CD14-positive monocyte (primary cell): ENCODE data around the gene SORBS2. TPM values are rescaled to one million over a fixed set of nuclear protein-coding genes. Genes with fewer than 3 reads are reported as not detected.

Experiments
- DNase-seq, 3 donors: peaks; one replicate each; pipeline ENCODE4 v3.0.0-alpha.2; 2011 to 2022
- H2AFZ ChIP-seq: 2 replicates; pipeline ENCODE4 v1.6.0; 2012; ENCODE audit warnings: mild to moderate bottlenecking, low read depth, low read length, inconsistent platforms; ENCODE audit not compliant: insufficient read depth, poor library complexity, severe bottlenecking
- H3K27ac ChIP-seq, 2 donors: 1 replicate in 1 of 2; 2 replicates in 1 of 2; pipeline ENCODE4 v1.5.1; 2012 to 2013; ENCODE audit warnings: low read length in 2 of 2, control low read depth in 1 of 2, inconsistent platforms in 1 of 2, low read depth in 1 of 2, mild to moderate bottlenecking in 1 of 2
- H3K27me3 ChIP-seq, 2 donors: one replicate each; pipeline versions ENCODE4 v1.6.0 to v1.6.1; 2011 to 2013; ENCODE audit warnings: low read length in 2 of 2; ENCODE audit not compliant: control insufficient read depth in 2 of 2, insufficient read depth in 2 of 2
- H3K36me3 ChIP-seq, 2 donors: replicated peaks in 1 of 2; 1 replicate in 1 of 2; 2 replicates in 1 of 2; pipeline versions ENCODE4 v1.5.1 to v1.6.1; 2012 to 2013; ENCODE audit warnings: low read length in 2 of 2, control low read depth in 1 of 2, inconsistent platforms in 1 of 2, mild to moderate bottlenecking in 1 of 2; ENCODE audit not compliant: insufficient read depth in 2 of 2, control insufficient read depth in 1 of 2
- H3K4me1 ChIP-seq, 2 donors: 1 replicate in 1 of 2; 2 replicates in 1 of 2; pipeline versions ENCODE4 v1.5.1 to v1.6.1; 2012 to 2013; ENCODE audit warnings: low read length in 2 of 2, control low read depth in 1 of 2, inconsistent platforms in 1 of 2, mild to moderate bottlenecking in 1 of 2, moderate library complexity in 1 of 2; ENCODE audit not compliant: insufficient read depth in 2 of 2, control insufficient read depth in 1 of 2
- H3K4me2 ChIP-seq: replicated peaks from 2 replicates; pipeline ENCODE3; 2012; ENCODE audit warnings: low read length, moderate library complexity, mild to moderate bottlenecking; ENCODE audit not compliant: poor library complexity, severe bottlenecking; ENCODE audit errors: extremely low read depth
- H3K4me3 ChIP-seq, 3 experiments: fragments of 200-600 bp in 1 of 3; sonication (generic) in 1 of 3; replicated peaks in 1 of 3; 1 replicate in 2 of 3; 2 replicates in 1 of 3; pipeline ENCODE4 v1.5.1; 2011 to 2013; ENCODE audit warnings: low read length in 3 of 3, mild to moderate bottlenecking in 3 of 3, control low read depth in 2 of 3, low read depth in 2 of 3, inconsistent platforms in 1 of 3, moderate library complexity in 1 of 3
- H3K79me2 ChIP-seq: 2 replicates; pipeline ENCODE4 v1.6.0; 2012; ENCODE audit warnings: mild to moderate bottlenecking, control low read depth, inconsistent platforms, low read length, moderate library complexity; ENCODE audit not compliant: insufficient read depth
- H3K9ac ChIP-seq: 2 replicates; pipeline ENCODE4 v1.6.0; 2017; ENCODE audit warnings: low read length, mild to moderate bottlenecking; ENCODE audit not compliant: insufficient read depth, poor library complexity, severe bottlenecking
- H3K9me3 ChIP-seq, 2 donors: replicated peaks in 1 of 2; 1 replicate in 1 of 2; 2 replicates in 1 of 2; pipeline versions ENCODE4 v1.5.1 to v1.6.1; 2012 to 2013; ENCODE audit warnings: low read length in 2 of 2, control low read depth in 1 of 2; ENCODE audit not compliant: control insufficient read depth in 1 of 2, insufficient read depth in 1 of 2
- H4K20me1 ChIP-seq: 2 replicates; pipeline ENCODE4 v1.6.0; 2012; ENCODE audit warnings: mild to moderate bottlenecking, low read length, control low read depth, moderate library complexity; ENCODE audit not compliant: insufficient read depth
- H3K27ac Mint-ChIP-seq, 7 donors: one replicate each; pipeline ENCODE4 v1.8.0; 2020; ENCODE audit warnings: mild to moderate bottlenecking in 7 of 7, mixed read lengths in 7 of 7, moderate library complexity in 6 of 7, inconsistent platforms in 2 of 7
- H3K27me3 Mint-ChIP-seq, 3 donors: one replicate each; pipeline ENCODE4 v1.8.0; 2021 to 2022; ENCODE audit warnings: low read depth in 3 of 3, mild to moderate bottlenecking in 3 of 3, mixed read lengths in 3 of 3, moderate library complexity in 3 of 3, inconsistent platforms in 1 of 3
- H3K36me3 Mint-ChIP-seq, 2 donors: one replicate each; pipeline ENCODE4 v1.8.0; 2020; ENCODE audit warnings: mixed read lengths in 2 of 2, inconsistent platforms in 1 of 2, mild to moderate bottlenecking in 1 of 2
- H3K4me1 Mint-ChIP-seq: one replicate; pipeline ENCODE4 v1.8.0; 2020; ENCODE audit warnings: mild to moderate bottlenecking, mixed read lengths
- H3K4me3 Mint-ChIP-seq, 2 donors: one replicate each; pipeline ENCODE4 v1.8.0; 2020; ENCODE audit warnings: mild to moderate bottlenecking in 2 of 2, mixed read lengths in 2 of 2, moderate library complexity in 1 of 2
- H3K9me3 Mint-ChIP-seq, 7 donors: one replicate each; pipeline ENCODE4 v1.8.0; 2020 to 2022; ENCODE audit warnings: mixed read lengths in 7 of 7, mild to moderate bottlenecking in 6 of 7, moderate library complexity in 6 of 7, inconsistent platforms in 2 of 7
- WGBS: methylation state at CpG from one replicate; pipeline ENCODE4 v1.1.5; 2013; ENCODE audit warnings: missing lambda C conversion rate; ENCODE audit not compliant: insufficient coverage; 5-methylcytosine and 5-hydroxymethylcytosine counted together
- intact Hi-C, 2 donors: fragments of 100-400 bp; cut with micrococcal nuclease; formaldehyde crosslinking; loops; one replicate each; pipeline versions ENCODE4 v1.15.0 to v1.15.1; 2023
- polyA plus RNA-seq, 3 donors: library from polyadenylated mRNA; depleted of rRNA in 1 of 3; unstranded in 2 of 3; stranded (reverse) in 1 of 3; fragments of 300-500 nt in 2 of 3; fragments of >200 nt in 1 of 3; fragmentation: Illumina TruSeq in 2 of 3; gene quantifications; 1 replicate in 2 of 3; 2 replicates in 1 of 3; pipeline ENCODE4 v1.2.3, GENCODE V29; 2012 to 2021
- TF ChIP-seq, protein P1 (sequence below): fragments of 200-600 bp; IDR thresholded peaks from one replicate; pipeline ENCODE4 v1.8.0; 2022; ENCODE audit warnings: antibody characterized with exemption, mild to moderate bottlenecking

SORBS2 gene
- polyA plus RNA-seq, 3 donors: not detected

DNA sequence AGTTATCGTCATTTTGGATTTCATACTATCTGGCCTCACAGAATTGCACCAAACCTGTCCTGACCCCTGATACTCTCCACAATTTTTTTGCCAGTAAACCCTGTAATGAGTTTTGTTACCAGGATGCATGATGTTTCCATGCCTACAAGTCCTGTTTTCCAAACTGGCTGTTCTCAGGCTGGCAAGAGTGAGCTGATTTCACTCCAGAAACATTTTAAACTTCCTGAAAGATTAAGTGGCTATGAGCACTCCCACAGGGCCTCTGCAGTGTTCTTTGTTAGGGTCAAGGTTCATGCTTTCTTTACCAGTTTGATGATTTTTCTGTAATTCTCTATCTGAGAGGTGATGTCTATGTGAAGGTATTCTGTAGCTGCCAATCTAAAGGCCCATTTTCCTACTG is 245.0 kb downstream of the SORBS2 start:
- Histone ChIP-seq H3K4me2 (no peak overlapping the region), H3K27me3 (no peaks in the 10 kb centered on the region), H4K20me1 (no peaks in the 10 kb centered on the region), H3K9ac (no peak overlapping the region), H3K79me2 (no peaks in the 10 kb centered on the region), H2AFZ (no peak overlapping the region), H3K4me3 (no peak overlapping the region), H3K4me1 (no peaks in the 10 kb centered on the region), H3K36me3 (no peaks in the 10 kb centered on the region), H3K27ac (no peak overlapping the region), H3K9me3 (no peaks in the 10 kb centered on the region)
- TF ChIP-seq, protein P1, sequence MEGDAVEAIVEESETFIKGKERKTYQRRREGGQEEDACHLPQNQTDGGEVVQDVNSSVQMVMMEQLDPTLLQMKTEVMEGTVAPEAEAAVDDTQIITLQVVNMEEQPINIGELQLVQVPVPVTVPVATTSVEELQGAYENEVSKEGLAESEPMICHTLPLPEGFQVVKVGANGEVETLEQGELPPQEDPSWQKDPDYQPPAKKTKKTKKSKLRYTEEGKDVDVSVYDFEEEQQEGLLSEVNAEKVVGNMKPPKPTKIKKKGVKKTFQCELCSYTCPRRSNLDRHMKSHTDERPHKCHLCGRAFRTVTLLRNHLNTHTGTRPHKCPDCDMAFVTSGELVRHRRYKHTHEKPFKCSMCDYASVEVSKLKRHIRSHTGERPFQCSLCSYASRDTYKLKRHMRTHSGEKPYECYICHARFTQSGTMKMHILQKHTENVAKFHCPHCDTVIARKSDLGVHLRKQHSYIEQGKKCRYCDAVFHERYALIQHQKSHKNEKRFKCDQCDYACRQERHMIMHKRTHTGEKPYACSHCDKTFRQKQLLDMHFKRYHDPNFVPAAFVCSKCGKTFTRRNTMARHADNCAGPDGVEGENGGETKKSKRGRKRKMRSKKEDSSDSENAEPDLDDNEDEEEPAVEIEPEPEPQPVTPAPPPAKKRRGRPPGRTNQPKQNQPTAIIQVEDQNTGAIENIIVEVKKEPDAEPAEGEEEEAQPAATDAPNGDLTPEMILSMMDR: no peak
- Mint-ChIP-seq H3K4me1 (no peaks in the 10 kb centered on the region), H3K4me3 (no peak overlapping the region), H3K27me3 (peaks cover 3 to 14% (median 7%) of the 10 kb centered on the region in 3 donors), H3K36me3 (no peaks in the 10 kb centered on the region), H3K9me3 (peaks cover 0 to 15% (median 7%) of the 10 kb centered on the region in 7 donors), H3K27ac (no peak overlapping the region)
- intact Hi-C loops: no loop called here
- no peak for DNase-seq
- WGBS: no CpG with 5 or more reads among the region's 1 CpG

DNA sequence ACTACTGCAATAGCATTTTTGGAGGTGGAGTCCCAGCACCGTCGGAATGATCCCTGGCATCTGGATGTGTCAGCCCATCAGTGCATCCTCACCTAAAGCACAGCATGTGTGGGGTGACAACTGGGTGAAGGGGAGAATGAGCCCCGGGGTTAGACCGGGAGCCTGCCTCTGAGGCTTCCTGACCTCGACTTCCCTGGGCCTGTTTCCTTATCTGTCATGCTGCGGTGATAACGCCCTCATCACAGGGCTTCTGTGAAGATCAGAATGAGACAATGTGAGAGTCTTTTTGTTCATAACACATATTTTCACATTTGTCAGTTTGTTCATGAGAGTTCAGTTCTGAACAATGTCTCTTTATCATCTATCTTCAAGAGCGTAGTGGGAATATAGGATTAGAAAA is 245.6 kb downstream of the SORBS2 start:
- H2AFZ ChIP-seq: no peak overlapping the region
- H3K9me3 ChIP-seq: no peaks in the 10 kb centered on the region
- Mint-ChIP-seq H3K27me3 (peaks cover 3 to 14% (median 8%) of the 10 kb centered on the region in 3 donors), H3K9me3 (peaks cover 0 to 17% (median 7%) of the 10 kb centered on the region in 7 donors), H3K4me1 (no peaks in the 10 kb centered on the region), H3K4me3 (no peak overlapping the region), H3K36me3 (no peaks in the 10 kb centered on the region), H3K27ac (no peak overlapping the region)
- TF ChIP-seq, protein P1: no peak
- no peaks in the 10 kb centered on the region for H4K20me1 ChIP-seq
- H3K27ac ChIP-seq: no peak overlapping the region
- H3K79me2 ChIP-seq: no peaks in the 10 kb centered on the region
- no peak for DNase-seq
- H3K27me3 ChIP-seq: no peaks in the 10 kb centered on the region
- intact Hi-C loops: no loop called here
- no CpG with 5 or more reads among the region's 8 CpGs for WGBS
- no peaks in the 10 kb centered on the region for H3K36me3 ChIP-seq
- no peak overlapping the region for H3K4me2 ChIP-seq
- no peaks in the 10 kb centered on the region for H3K4me1 ChIP-seq
- H3K4me3 ChIP-seq: no peak overlapping the region
- no peak overlapping the region for H3K9ac ChIP-seq
